GM12864 (cell line): Measurements from ENCODE around the gene SYNGR2.

ENCODE experiments used
- DNase-seq: peaks from one replicate; pipeline ENCODE4 v3.0.0-alpha.2; 2011; ENCODE audit warnings: low read depth
- H3K4me3 ChIP-seq: 2 replicates; pipeline ENCODE4 v1.5.1; 2011; ENCODE audit warnings: mild to moderate bottlenecking, low read depth, low read length, control low read depth
- CTCF ChIP-seq: IDR thresholded peaks from 2 replicates; pipeline ENCODE4 v1.5.1; 2011; ENCODE audit warnings: low read depth, mild to moderate bottlenecking, moderate library complexity, low read length, control low read depth, inconsistent platforms; ENCODE audit errors: missing control alignments

Gene SYNGR2

DNA sequence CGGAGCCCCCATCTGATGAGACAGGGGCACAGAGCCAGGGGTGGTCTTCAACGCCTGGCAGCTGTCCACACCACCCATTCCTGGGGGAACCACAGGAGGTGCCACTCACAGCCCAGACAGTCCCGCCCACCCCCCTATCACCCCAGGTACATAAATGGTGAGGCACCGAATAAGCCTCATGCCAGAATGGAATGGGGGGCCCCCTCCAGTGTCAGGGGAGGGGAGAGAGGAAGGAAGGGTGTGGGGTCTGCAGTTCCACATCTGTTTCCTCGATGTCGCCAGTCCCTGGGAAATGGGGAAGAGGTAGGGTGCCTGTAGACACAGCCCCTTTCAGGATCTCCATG is 41.5 kb upstream of the SYNGR2 start:
- H3K4me3 ChIP-seq = peak overlapping the region; percentile 82
- DNase-seq = no peak
- TF ChIP-seq CTCF = no peak

DNA sequence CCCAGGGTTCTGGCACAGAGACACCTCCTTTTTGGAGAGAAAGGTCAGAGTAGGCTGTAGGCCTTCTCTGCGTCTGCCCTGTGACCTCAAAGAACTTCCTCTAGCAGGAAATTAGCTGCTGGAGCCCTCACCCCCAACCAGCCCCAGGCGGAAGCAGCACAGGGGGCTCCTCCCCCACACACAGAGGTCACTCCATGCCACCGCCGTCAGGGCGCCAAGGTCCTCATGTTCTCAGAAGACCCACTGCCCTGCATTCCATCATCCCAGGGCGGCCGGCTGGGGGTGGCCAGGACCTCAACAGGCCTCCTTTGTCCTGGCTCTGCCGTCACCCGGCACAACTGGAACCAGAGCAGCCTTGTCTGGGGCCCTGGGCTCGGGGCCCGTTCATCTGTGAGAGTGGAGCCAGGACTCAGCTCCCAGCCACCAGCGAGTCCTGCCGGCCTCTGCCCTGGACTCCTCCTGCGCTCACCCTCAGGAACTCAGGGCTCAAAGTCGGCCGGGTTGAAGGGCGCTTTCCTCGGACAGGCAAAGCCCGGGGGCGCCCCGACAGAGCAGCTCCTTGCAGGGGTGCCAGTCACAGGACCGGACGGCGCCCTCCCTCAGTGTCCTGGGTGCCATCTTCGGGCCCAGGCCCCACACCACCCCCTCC is 41.0 kb upstream of the SYNGR2 start:
- no peak for DNase-seq
- TF ChIP-seq CTCF = no peak
- H3K4me3 ChIP-seq = peak overlapping the region; percentile 82

DNA sequence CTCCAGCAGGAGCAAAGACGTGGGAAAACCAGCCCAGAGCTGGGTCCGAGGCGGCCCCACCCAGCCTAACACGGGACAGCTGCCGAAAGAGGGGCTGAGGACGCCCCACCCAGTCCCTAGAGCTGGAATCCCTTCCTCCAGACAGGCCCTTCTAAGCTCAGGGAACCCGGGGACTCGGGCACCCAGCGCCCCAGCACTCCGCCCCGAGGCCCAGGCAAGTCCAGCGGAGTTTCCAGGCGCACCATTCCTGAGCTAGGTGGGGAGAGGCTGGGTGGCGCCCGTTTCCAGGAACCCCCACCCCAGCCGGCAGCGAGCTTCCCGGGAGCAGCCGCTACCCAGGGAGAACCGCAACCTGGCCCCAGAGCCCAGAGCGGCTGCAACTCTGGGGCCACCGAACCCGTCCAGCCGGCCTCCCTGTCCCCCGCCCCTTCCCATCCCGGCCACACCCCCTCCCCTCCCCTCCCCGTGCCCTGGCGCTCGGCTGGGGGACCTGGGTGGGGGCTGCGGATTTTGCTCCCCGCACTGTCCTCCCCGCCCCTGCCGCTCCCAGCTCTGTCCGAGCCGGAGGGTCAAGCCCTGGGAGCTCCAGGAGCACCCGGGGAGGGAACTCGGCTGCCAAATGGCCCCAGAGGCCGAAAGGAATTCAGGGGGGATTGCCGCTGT is 40.4 kb upstream of the SYNGR2 start:
- no peak for TF ChIP-seq CTCF
- peak overlapping the region; percentile 82 for H3K4me3 ChIP-seq
- DNase-seq = no peak

DNA sequence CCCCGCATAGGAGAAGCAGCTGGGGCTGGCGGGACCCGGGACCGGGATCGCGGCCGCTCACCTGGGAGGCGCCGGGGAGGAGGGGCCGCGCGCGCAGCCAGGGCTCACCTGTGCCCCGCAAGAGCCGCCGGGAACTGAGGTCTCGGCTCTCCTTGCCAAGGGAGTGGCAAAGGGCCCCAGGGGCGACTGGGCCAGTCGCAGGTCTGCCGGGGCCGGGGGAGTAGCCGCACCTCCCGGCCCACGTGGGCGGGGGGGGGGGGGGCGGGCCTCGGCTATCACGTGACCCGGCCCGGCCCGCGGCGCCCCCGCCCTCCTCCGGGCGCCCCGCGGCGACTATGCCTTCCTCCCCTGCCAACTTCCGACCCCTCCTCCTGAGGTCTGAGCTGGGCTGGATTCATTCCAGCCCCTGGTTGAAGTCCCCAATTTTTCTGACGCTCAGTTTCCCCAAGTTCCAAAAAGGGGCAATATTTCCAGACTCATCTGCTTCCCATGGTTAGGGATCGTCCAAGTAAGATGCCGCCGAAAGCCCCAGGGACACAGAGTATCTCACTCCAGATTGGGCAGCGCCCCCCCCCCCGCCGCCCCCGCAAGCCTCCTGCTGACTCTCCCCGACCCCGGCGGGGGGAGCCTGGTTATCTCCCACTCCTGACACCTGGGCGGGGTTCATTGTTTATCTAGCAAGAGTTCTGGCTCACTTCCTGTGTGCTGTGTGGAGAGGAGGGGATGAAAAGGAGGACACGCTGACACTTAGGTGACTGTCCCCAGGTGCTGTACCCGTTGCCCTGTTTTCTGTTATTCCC is 39.6 kb upstream of the SYNGR2 start, which contains the start of gene TMC6:
TSS of gene TMC6 (minus strand) at position 205 of the 800 bp plus-strand sequence. CDS start 1,923 bp downstream, outside the sequence.
- TF ChIP-seq CTCF = no peak
- DNase-seq = no peak

GRCh38 chr17:78129351-78130089 is 38.9 kb upstream of the SYNGR2 start:
- DNase-seq = no peak
- TF ChIP-seq CTCF = no peak
- H3K4me3 ChIP-seq = peak overlapping the region; percentile 82

More for the DNA sequence above, 39.6 kb upstream of the SYNGR2 start, which contains the start of gene TMC6:
- peak within 1 kb of the TSS; percentile 82 for H3K4me3 ChIP-seq

- no peak for DNase-seq
- TF ChIP-seq CTCF = no peak
- H3K4me3 ChIP-seq = peak overlapping the region; percentile 82
These were observed 38.3 kb upstream of the SYNGR2 start for GRCh38 chr17:78130090-78130436.
